K562 (cell line): ENCODE data around the gene FH. TPM values are rescaled to one million over a fixed set of nuclear protein-coding genes. Genes with fewer than 3 reads are reported as not detected.

Experiments
- ATAC-seq: fragments of 200-7000 bp; cut with Tn5 transposase; 3 replicates; pipeline ENCODE4 v1.9.1; 2020; ENCODE audit warnings: moderate library complexity
- BruUV-seq: library from RNA; stranded (reverse); fragments of 400-500 nt; replicated peaks from 2 replicates; lab custom pipeline; 2021; lab: Mats Ljungman, UMichigan
- CTCF ChIA-PET: fragments of 300-600 bp; formaldehyde crosslinking; extraction: SDS; loops from one replicate; lab custom pipeline; 2021; ENCODE audit warnings: low intra/inter-chr PET ratio; lab: Yijun Ruan, JAX
- POLR2A ChIA-PET: fragments of 300-600, 350-650 bp; sonication (Branson Sonifier 250); formaldehyde crosslinking; extraction: SDS; loops from one replicate; lab custom pipeline; 2021; ENCODE audit warnings: antibody characterized with exemption, inconsistent platforms; lab: Yijun Ruan, JAX
- DNase-seq, 4 experiments: peaks; one replicate each; pipeline versions ENCODE4 v3.0.0 to v3.0.0-alpha.2; 2011 to 2018; ENCODE audit warnings: low spot score in 3 of 4, mixed read lengths in 3 of 4; ENCODE audit errors: extremely low read depth in 1 of 4
- FAIRE-seq: peaks from 2 replicates; lab custom pipeline; 2011; peaks lifted over from hg19 to GRCh38; lab: Jason Lieb, UNC
- H2AFZ ChIP-seq: 2 replicates; pipeline ENCODE4 v1.6.0; 2011; ENCODE audit warnings: low read depth, low read length, control low read depth, inconsistent platforms
- H3K27ac ChIP-seq: fragments of 200-600 bp; 3 replicates; pipeline ENCODE4 v1.8.0; 2011; ENCODE audit warnings: low read depth, mild to moderate bottlenecking, control low read depth, inconsistent platforms, low read length, moderate library complexity, mixed read lengths; ENCODE audit errors: extremely low read depth
- H3K27me3 ChIP-seq, 2 experiments: fragments of 300-600 bp in 1 of 2; 2 replicates in 1 of 2; 3 replicates in 1 of 2; pipeline versions ENCODE4 v1.6.0 to v1.8.0; 2011; ENCODE audit warnings: inconsistent platforms in 2 of 2, low read length in 2 of 2, mild to moderate bottlenecking in 1 of 2, mixed read lengths in 1 of 2, moderate library complexity in 1 of 2; ENCODE audit not compliant: control insufficient read depth in 2 of 2, insufficient read depth in 2 of 2
- H3K36me3 ChIP-seq: fragments of 300-600 bp; 3 replicates; pipeline ENCODE4 v1.8.0; 2011; ENCODE audit warnings: mild to moderate bottlenecking, low read length, inconsistent platforms; ENCODE audit not compliant: control insufficient read depth, insufficient read depth
- H3K4me1 ChIP-seq, 2 experiments: fragments of 200-600 bp in 1 of 2; replicated peaks in 1 of 2; 2 replicates in 1 of 2; 3 replicates in 1 of 2; pipeline versions ENCODE4 v1.5.1 to v1.8.0; 2011; ENCODE audit warnings: inconsistent platforms in 2 of 2, low read length in 2 of 2, mild to moderate bottlenecking in 1 of 2, mixed read lengths in 1 of 2, moderate library complexity in 1 of 2; ENCODE audit not compliant: control insufficient read depth in 2 of 2, insufficient read depth in 2 of 2
- H3K4me2 ChIP-seq: 2 replicates; pipeline ENCODE4 v1.6.1; 2011; ENCODE audit warnings: low read length, control low read depth, inconsistent platforms, mixed read lengths; ENCODE audit not compliant: insufficient read depth
- H3K4me3 ChIP-seq: fragments of 200-600 bp; sonication (generic), shearing (Covaris generic); 2 replicates; pipeline ENCODE4 v1.5.1; 2016; ENCODE audit warnings: control low read depth, inconsistent platforms
- H3K79me2 ChIP-seq: fragments of 200-600 bp; 3 replicates; pipeline ENCODE4 v1.8.0; 2011; ENCODE audit warnings: low read length, inconsistent platforms; ENCODE audit not compliant: control insufficient read depth, insufficient read depth
- H3K9ac ChIP-seq, 2 experiments: 2 replicates each; pipeline versions ENCODE4 v1.6.0 to v1.6.1; 2011; ENCODE audit warnings: low read depth in 2 of 2, low read length in 2 of 2, control low read depth in 1 of 2, inconsistent platforms in 1 of 2, mild to moderate bottlenecking in 1 of 2, mixed read lengths in 1 of 2; ENCODE audit not compliant: insufficient read depth in 1 of 2
- H3K9me1 ChIP-seq: one replicate; pipeline ENCODE4 v1.6.0; 2011; ENCODE audit warnings: inconsistent platforms, mild to moderate bottlenecking, low read length, moderate library complexity; ENCODE audit not compliant: control insufficient read depth, insufficient read depth
- H3K9me3 ChIP-seq: replicated peaks from 2 replicates; pipeline ENCODE4 v1.5.1; 2011; ENCODE audit warnings: low read depth, low read length, inconsistent platforms; ENCODE audit not compliant: control insufficient read depth, insufficient read depth
- H4K20me1 ChIP-seq: replicated peaks from 2 replicates; pipeline ENCODE4 v1.6.1; 2011; ENCODE audit warnings: low read length, inconsistent platforms, mixed read lengths; ENCODE audit not compliant: control insufficient read depth, insufficient read depth
- DACH1 ChIP-seq: fragments of 450-650 bp; IDR thresholded peaks from 2 replicates; pipeline ENCODE4 v1.6.1; 2018; ENCODE audit not compliant: partially characterized antibody
- WGBS: fragments of 100-300 bp; shearing (Covaris generic); methylation state at CpG from one replicate; pipeline ENCODE4 v1.1.6; 2016; ENCODE audit warnings: low coverage, mixed read lengths; ENCODE audit not compliant: insufficient coverage; ENCODE audit errors: missing lambda C conversion rate; 5-methylcytosine and 5-hydroxymethylcytosine counted together
- in situ Hi-C: fragments of 300-500 bp; cut with MboI; formaldehyde crosslinking; loops from 4 replicates; pipeline ENCODE4 v1.15.0; 2018; ENCODE audit warnings: inconsistent platforms, mixed read lengths
- intact Hi-C: fragments of 100-400 bp; cut with micrococcal nuclease; formaldehyde crosslinking; loops from 2 replicates; pipeline ENCODE4 v1.14.2; 2022
- polyA plus RNA-seq, 8 experiments: library from polyadenylated mRNA; depleted of rRNA in 4 of 8; stranded (reverse) in 5 of 8; unstranded in 3 of 8; fragments of >200 nt; fragmentation: Nextera tagmentation in 2 of 8; fragmentation: Illumina TruSeq in 1 of 8; extraction: Ambion mirVana in 2 of 8; extraction: Trizol in 1 of 8; gene quantifications; 2 replicates each; pipeline versions ENCODE4 v1.2.1 to v1.2.3, GENCODE V29; 2011 to 2014; ENCODE audit warnings: inconsistent platforms in 1 of 8, missing spikeins in 1 of 8
- total RNA-seq, 7 experiments: library from RNA; depleted of rRNA in 6 of 7; stranded (reverse); fragments of >200 nt in 6 of 7; fragmentation: Illumina TruSeq in 2 of 7; extraction: Trizol in 2 of 7; gene quantifications; 2 replicates each; pipeline versions ENCODE4 v1.2.1 to v1.2.3, GENCODE V29; 2011 to 2021; ENCODE audit warnings: low replicate concordance in 1 of 7
- TF ChIP-seq, protein P1 (sequence below): sonication (generic); formaldehyde crosslinking; IDR thresholded peaks from 2 replicates; pipeline ENCODE4 v1.8.1; 2023; ENCODE audit warnings: mild to moderate bottlenecking, missing genetic modification reagents
- TF ChIP-seq, protein P2 (sequence below): fragments of 450-650 bp; IDR thresholded peaks from 2 replicates; pipeline ENCODE4 v1.6.1; 2016; ENCODE audit warnings: mild to moderate bottlenecking, moderate library complexity

The FH gene
- total and polyA plus RNA-seq, 9 of the 15 experiments (the other 6 are each of a cell fraction or from before 2014, with no cell fraction given): 117 to 240 (median 211) TPM

DNA sequence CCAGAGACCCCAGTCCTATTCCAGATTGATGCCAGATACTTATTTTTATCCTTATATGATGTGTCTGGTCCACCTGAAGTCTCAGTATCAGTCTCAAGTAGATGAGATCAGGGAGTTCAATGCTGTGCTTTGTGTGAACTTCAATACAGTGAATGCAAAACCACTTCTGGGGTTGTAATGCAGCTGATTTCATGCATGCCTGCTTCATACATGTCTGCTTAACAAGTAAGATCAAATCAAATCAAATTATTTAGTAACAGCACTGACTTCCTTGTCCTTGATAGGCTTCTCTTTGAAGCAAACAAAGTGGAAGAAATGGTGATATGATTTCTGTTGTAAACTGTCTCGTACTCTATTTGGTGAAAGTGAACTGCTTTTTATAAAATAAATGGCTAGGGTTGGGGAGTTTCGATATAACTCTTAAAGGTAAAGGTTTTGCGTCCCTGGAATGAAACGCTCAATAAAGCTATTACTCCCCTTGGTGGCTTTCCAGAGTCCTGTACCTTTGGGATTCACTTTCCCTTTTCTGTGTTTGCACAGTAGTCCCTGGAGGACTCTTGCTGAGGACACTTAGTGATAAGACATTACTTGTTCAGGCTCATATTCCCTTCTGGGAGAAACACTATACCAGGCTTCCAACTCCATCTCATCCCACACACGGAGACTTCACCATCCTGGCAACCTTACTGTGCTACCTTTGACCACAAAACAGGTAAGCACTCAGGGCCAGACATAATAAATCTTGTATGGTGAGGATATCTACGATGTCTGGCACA lies 59.3 kb downstream of the FH start (continued):
- TF ChIP-seq, protein P1, sequence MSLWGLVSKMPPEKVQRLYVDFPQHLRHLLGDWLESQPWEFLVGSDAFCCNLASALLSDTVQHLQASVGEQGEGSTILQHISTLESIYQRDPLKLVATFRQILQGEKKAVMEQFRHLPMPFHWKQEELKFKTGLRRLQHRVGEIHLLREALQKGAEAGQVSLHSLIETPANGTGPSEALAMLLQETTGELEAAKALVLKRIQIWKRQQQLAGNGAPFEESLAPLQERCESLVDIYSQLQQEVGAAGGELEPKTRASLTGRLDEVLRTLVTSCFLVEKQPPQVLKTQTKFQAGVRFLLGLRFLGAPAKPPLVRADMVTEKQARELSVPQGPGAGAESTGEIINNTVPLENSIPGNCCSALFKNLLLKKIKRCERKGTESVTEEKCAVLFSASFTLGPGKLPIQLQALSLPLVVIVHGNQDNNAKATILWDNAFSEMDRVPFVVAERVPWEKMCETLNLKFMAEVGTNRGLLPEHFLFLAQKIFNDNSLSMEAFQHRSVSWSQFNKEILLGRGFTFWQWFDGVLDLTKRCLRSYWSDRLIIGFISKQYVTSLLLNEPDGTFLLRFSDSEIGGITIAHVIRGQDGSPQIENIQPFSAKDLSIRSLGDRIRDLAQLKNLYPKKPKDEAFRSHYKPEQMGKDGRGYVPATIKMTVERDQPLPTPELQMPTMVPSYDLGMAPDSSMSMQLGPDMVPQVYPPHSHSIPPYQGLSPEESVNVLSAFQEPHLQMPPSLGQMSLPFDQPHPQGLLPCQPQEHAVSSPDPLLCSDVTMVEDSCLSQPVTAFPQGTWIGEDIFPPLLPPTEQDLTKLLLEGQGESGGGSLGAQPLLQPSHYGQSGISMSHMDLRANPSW: no peak

DNA sequence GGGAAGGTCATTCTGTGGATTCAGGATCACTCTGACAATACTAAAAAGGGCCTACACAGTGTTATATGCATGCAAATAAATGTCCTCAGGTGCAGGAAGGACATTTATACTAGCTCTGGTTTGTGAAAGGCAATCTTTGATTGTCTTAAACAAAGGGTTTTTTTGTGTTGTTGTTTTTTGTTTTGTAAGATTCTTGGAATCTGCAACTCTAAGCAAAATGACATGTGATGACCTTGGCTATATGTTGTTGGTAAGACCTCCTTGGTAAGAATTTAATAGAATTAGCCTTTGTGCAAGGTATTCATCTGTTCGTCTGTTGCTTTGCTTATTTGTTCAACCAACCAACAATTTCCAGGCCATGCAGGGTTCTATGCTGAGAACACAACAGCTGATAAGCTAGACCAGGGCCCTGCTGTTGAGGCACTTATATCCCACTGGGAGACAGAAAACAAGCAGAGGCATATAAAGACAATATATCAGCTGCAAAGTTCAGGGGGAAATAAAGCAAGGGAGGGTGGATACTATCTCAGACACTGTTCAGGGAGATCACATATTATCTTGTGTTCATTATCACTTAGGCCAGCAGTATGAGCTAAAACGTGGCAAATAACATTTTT lies 60.3 kb downstream of the FH start:
- Histone ChIP-seq H3K79me2 (no peaks in the 10 kb centered on the region), H3K4me3 (no peak overlapping the region), H3K27me3 (no peaks in the 10 kb centered on the region), H3K9me1 (no peaks in the 10 kb centered on the region), H3K9me3 (no peaks in the 10 kb centered on the region)
- POLR2A ChIA-PET: interaction anchor here (0.7 kb wide), 1 partner anchor 26 kb away, joined by 3 read pairs; no protein-coding TSS in a partner anchor
- in situ Hi-C loops: no loop called here
- TF ChIP-seq, protein P2, sequence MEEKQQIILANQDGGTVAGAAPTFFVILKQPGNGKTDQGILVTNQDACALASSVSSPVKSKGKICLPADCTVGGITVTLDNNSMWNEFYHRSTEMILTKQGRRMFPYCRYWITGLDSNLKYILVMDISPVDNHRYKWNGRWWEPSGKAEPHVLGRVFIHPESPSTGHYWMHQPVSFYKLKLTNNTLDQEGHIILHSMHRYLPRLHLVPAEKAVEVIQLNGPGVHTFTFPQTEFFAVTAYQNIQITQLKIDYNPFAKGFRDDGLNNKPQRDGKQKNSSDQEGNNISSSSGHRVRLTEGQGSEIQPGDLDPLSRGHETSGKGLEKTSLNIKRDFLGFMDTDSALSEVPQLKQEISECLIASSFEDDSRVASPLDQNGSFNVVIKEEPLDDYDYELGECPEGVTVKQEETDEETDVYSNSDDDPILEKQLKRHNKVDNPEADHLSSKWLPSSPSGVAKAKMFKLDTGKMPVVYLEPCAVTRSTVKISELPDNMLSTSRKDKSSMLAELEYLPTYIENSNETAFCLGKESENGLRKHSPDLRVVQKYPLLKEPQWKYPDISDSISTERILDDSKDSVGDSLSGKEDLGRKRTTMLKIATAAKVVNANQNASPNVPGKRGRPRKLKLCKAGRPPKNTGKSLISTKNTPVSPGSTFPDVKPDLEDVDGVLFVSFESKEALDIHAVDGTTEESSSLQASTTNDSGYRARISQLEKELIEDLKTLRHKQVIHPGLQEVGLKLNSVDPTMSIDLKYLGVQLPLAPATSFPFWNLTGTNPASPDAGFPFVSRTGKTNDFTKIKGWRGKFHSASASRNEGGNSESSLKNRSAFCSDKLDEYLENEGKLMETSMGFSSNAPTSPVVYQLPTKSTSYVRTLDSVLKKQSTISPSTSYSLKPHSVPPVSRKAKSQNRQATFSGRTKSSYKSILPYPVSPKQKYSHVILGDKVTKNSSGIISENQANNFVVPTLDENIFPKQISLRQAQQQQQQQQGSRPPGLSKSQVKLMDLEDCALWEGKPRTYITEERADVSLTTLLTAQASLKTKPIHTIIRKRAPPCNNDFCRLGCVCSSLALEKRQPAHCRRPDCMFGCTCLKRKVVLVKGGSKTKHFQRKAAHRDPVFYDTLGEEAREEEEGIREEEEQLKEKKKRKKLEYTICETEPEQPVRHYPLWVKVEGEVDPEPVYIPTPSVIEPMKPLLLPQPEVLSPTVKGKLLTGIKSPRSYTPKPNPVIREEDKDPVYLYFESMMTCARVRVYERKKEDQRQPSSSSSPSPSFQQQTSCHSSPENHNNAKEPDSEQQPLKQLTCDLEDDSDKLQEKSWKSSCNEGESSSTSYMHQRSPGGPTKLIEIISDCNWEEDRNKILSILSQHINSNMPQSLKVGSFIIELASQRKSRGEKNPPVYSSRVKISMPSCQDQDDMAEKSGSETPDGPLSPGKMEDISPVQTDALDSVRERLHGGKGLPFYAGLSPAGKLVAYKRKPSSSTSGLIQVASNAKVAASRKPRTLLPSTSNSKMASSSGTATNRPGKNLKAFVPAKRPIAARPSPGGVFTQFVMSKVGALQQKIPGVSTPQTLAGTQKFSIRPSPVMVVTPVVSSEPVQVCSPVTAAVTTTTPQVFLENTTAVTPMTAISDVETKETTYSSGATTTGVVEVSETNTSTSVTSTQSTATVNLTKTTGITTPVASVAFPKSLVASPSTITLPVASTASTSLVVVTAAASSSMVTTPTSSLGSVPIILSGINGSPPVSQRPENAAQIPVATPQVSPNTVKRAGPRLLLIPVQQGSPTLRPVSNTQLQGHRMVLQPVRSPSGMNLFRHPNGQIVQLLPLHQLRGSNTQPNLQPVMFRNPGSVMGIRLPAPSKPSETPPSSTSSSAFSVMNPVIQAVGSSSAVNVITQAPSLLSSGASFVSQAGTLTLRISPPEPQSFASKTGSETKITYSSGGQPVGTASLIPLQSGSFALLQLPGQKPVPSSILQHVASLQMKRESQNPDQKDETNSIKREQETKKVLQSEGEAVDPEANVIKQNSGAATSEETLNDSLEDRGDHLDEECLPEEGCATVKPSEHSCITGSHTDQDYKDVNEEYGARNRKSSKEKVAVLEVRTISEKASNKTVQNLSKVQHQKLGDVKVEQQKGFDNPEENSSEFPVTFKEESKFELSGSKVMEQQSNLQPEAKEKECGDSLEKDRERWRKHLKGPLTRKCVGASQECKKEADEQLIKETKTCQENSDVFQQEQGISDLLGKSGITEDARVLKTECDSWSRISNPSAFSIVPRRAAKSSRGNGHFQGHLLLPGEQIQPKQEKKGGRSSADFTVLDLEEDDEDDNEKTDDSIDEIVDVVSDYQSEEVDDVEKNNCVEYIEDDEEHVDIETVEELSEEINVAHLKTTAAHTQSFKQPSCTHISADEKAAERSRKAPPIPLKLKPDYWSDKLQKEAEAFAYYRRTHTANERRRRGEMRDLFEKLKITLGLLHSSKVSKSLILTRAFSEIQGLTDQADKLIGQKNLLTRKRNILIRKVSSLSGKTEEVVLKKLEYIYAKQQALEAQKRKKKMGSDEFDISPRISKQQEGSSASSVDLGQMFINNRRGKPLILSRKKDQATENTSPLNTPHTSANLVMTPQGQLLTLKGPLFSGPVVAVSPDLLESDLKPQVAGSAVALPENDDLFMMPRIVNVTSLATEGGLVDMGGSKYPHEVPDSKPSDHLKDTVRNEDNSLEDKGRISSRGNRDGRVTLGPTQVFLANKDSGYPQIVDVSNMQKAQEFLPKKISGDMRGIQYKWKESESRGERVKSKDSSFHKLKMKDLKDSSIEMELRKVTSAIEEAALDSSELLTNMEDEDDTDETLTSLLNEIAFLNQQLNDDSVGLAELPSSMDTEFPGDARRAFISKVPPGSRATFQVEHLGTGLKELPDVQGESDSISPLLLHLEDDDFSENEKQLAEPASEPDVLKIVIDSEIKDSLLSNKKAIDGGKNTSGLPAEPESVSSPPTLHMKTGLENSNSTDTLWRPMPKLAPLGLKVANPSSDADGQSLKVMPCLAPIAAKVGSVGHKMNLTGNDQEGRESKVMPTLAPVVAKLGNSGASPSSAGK: no peak
- no peak for TF ChIP-seq DACH1
- TF ChIP-seq, all 486 proteins: peak for 0
- 0% methylated on average over 2 of the region's 2 CpGs for WGBS
- Histone ChIP-seq H4K20me1 (no peaks in the 10 kb centered on the region), H3K4me1 (no peaks in the 10 kb centered on the region), H3K27ac (no peak overlapping the region), H3K36me3 (no peaks in the 10 kb centered on the region), H3K9ac (no peak overlapping the region), H3K4me2 (no peak overlapping the region), H2AFZ (no peak overlapping the region)
- FAIRE-seq: no peak
- BruUV-seq: no TSS peak
- intact Hi-C loops: no loop called here
- CTCF ChIA-PET: no interaction called here
- no peak for ATAC-seq
- no peak for DNase-seq
